Esophagus muscularis mucosa (tissue), 4 donors: Measurements from ENCODE around the gene GPR135. TPM values are rescaled to one million over a fixed set of nuclear protein-coding genes. Genes with fewer than 3 reads are reported as not detected.

ENCODE experiments used
- DNase-seq: peaks from one replicate; pipeline ENCODE4 v3.0.0-alpha.2; 2017; ENCODE audit errors: extremely low spot score
- H3K27ac ChIP-seq, 4 donors: fragments of 200-600 bp; sonication (generic); replicated peaks in 1 of 4; 1 replicate in 3 of 4; 2 replicates in 1 of 4; pipeline ENCODE4 v1.5.1; 2016 to 2019; ENCODE audit warnings: mild to moderate bottlenecking in 1 of 4
- H3K27me3 ChIP-seq, 4 donors: fragments of 200-600 bp; sonication (generic); one replicate each; pipeline versions ENCODE4 v1.5.1 to v1.6.0; 2016 to 2019
- H3K36me3 ChIP-seq, 4 donors: fragments of 200-600 bp; sonication (generic); one replicate each; pipeline ENCODE4 v1.5.1; 2016 to 2019
- H3K4me1 ChIP-seq, 4 donors: fragments of 200-600 bp; sonication (generic); one replicate each; pipeline ENCODE4 v1.5.1; 2016 to 2019
- H3K4me3 ChIP-seq, 4 donors: fragments of 200-600 bp; sonication (generic); 1 replicate in 2 of 4; 2 replicates in 2 of 4; pipeline ENCODE4 v1.5.1; 2016 to 2019; ENCODE audit warnings: mild to moderate bottlenecking in 4 of 4, moderate library complexity in 1 of 4
- H3K9me3 ChIP-seq, 4 donors: fragments of 200-600 bp; sonication (generic); 1 replicate in 3 of 4; 2 replicates in 1 of 4; pipeline ENCODE4 v1.5.1; 2016 to 2019
- EP300 ChIP-seq: sonication (generic); formaldehyde crosslinking; IDR thresholded peaks from one replicate; pipeline ENCODE4 v1.6.1; 2017; ENCODE audit warnings: antibody characterized with exemption
- POLR2A ChIP-seq: fragments of 450-650 bp; IDR thresholded peaks from one replicate; pipeline ENCODE4 v1.6.1; 2017; ENCODE audit warnings: antibody characterized with exemption, moderate library complexity, mild to moderate bottlenecking, low read depth
- POLR2AphosphoS5 ChIP-seq, 2 donors: sonication (generic); formaldehyde crosslinking; IDR thresholded peaks; one replicate each; pipeline ENCODE4 v1.6.1; 2017; ENCODE audit warnings: antibody characterized with exemption in 2 of 2
- whole genome bisulfite sequencing: methylation state at CpG from one replicate; pipeline ENCODE4 v1.1.5; 2018; 5-methylcytosine and 5-hydroxymethylcytosine counted together
- intact Hi-C: fragments of 100-400 bp; cut with DNase I; formaldehyde crosslinking; loops from one replicate; pipeline ENCODE4 v1.15.1; 2023
- total RNA-seq, 4 donors: library from RNA; depleted of rRNA; stranded (reverse); fragments of >200 nt; gene quantifications; one replicate each; pipeline versions ENCODE4 v1.1.0 to v1.2.1, GENCODE V29; 2016
- TF ChIP-seq, protein P1 (sequence below), 3 experiments: fragments of 200-600 bp in 2 of 3; fragments of 450-650 bp in 1 of 3; sonication (generic) in 2 of 3; IDR thresholded peaks; one replicate each; pipeline ENCODE4 v1.5.1; 2017 to 2019; ENCODE audit warnings: antibody characterized with exemption in 3 of 3, mild to moderate bottlenecking in 2 of 3, moderate library complexity in 1 of 3

Gene GPR135
- total RNA-seq, 4 donors from 2014 or later, result 4.3 to 9.1 (median 6.4) TPM

DNA sequence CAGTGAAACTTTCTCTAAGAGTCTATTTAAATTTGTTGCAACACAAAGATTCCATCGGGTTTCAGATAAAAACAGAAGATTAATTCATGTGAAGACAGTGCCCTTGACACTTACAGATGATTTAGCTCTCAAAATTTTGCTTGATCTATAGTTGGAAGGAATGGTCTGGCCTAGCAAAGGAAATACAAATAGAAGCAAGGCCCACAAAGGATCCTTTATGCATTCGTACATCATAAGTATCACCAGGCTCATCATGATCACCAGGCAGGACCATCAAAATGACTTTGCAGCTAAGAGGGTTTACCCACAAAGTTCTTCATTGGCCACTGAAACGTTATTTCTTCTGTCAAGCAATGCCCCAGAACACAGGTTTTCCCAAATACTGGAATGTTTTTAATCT lies 43.9 kb upstream of the GPR135 start:
- no peaks in the 10 kb centered on the region for H3K9me3 ChIP-seq
- WGBS, result 87% methylated on average over 3 of the region's 3 CpGs
- no peaks in the 10 kb centered on the region for H3K27me3 ChIP-seq
- H3K4me3 ChIP-seq, result no peak overlapping the region
- no peak overlapping the region for H3K27ac ChIP-seq
- H3K4me1 ChIP-seq, result no peaks in the 10 kb centered on the region
- no peak for TF ChIP-seq POLR2A
- TF ChIP-seq POLR2AphosphoS5 (IDR thresholded peaks at IDR 0.05), result no peak
- TF ChIP-seq EP300, result no peak
- TF ChIP-seq, protein P1, sequence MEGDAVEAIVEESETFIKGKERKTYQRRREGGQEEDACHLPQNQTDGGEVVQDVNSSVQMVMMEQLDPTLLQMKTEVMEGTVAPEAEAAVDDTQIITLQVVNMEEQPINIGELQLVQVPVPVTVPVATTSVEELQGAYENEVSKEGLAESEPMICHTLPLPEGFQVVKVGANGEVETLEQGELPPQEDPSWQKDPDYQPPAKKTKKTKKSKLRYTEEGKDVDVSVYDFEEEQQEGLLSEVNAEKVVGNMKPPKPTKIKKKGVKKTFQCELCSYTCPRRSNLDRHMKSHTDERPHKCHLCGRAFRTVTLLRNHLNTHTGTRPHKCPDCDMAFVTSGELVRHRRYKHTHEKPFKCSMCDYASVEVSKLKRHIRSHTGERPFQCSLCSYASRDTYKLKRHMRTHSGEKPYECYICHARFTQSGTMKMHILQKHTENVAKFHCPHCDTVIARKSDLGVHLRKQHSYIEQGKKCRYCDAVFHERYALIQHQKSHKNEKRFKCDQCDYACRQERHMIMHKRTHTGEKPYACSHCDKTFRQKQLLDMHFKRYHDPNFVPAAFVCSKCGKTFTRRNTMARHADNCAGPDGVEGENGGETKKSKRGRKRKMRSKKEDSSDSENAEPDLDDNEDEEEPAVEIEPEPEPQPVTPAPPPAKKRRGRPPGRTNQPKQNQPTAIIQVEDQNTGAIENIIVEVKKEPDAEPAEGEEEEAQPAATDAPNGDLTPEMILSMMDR (IDR thresholded peaks at IDR 0.05), result no peak
- H3K36me3 ChIP-seq, result peaks cover 0 to 10% (median 3%) of the 10 kb centered on the region in 4 donors
- intact Hi-C loops, result no loop called here
- DNase-seq, result no peak

DNA sequence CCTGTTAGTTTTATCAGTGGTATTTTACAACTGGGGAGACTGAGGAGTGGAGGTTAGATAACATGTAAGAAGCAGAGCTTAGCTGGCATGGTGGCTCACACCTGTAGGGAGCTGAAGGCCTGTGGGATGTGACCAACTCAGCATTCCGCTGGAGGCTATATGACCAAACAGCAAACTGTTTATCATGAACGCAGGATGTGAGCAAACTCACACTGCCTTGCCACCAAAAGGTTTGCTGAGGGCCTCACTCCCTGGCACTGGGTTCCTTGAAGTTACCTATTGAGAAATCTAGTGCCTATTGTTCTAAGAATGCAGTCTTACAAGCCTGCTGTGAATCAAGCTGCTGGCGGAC lies 42.5 kb upstream of the GPR135 start:
- WGBS, result 98% methylated on average over 3 of the region's 3 CpGs
- no peaks in the 10 kb centered on the region for H3K4me1 ChIP-seq
- no peak overlapping the region for H3K27ac ChIP-seq
- no peak for DNase-seq
- H3K36me3 ChIP-seq, result peaks cover 0 to 22% (median 8%) of the 10 kb centered on the region in 4 donors
- no peak overlapping the region for H3K4me3 ChIP-seq
- H3K9me3 ChIP-seq, result no peaks in the 10 kb centered on the region
- no peak for TF ChIP-seq POLR2A
- TF ChIP-seq, protein P1 (IDR thresholded peaks at IDR 0.05), result no peak
- TF ChIP-seq EP300, result no peak
- no peak for TF ChIP-seq POLR2AphosphoS5 (IDR thresholded peaks at IDR 0.05)
- intact Hi-C loops, result no loop called here
- H3K27me3 ChIP-seq, result no peaks in the 10 kb centered on the region

DNA sequence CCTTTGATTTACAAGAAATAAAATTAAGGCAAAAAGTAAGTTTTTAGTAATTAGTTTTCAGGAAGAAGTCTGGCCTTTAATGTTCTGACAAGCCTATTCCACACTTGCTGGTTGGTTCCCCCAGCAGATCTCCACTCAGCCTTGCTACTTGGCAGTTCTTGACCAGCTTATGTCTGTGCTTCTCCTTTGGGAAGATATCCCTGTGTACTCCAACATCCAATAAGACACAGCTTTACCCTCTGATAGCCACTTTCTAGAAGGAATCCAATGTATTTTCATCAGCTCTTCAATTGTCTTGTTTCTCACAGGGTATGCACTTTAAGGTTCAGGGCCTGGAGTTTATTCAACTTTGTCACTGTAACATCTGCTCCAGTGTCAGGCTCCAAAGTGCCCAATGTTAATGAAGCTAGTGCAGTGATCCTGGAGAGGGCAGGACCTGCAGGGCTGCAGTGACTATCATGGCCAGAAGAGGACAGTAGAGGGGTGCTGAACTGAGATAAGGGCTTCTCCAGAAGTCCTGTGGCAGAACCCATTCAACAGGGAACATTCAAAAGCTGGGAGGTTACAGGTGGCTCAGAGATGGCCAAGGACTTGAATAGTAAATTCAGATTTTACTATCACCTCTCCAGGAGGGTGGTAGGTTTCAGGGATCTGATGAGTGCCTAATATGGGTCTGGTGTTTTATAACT lies 42.0 kb upstream of the GPR135 start:
- no peak overlapping the region for H3K27ac ChIP-seq
- H3K4me1 ChIP-seq, result no peaks in the 10 kb centered on the region
- DNase-seq, result no peak
- TF ChIP-seq, protein P1 (IDR thresholded peaks at IDR 0.05), result peak; percentile 48 to 80 (median 50)
- no peak for TF ChIP-seq POLR2AphosphoS5 (IDR thresholded peaks at IDR 0.05)
- H3K27me3 ChIP-seq, result no peaks in the 10 kb centered on the region
- intact Hi-C loops, result no loop called here
- no peak overlapping the region for H3K4me3 ChIP-seq
- H3K9me3 ChIP-seq, result no peaks in the 10 kb centered on the region
- peaks cover 0 to 22% (median 8%) of the 10 kb centered on the region in 4 donors for H3K36me3 ChIP-seq

DNA sequence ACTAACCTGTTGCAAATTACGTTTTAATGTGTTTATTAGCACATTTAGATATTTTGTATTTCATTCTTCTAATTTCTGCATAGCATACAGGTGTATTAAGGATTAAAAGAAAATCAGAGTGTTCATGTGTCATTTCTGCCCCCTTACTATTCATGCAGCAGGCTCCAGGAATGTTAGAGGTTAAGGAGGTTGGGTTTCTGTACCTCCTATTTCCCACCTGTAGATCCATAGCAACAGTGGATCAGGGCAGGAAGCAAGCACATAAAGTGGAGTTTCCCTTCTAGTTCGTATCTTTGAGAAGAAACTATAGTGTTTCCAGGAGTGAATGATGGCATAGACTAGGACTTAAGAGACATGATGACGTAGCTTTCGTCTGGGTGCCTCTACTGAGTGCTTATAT lies 38.1 kb upstream of the GPR135 start:
- Histone ChIP-seq H3K9me3 (no peaks in the 10 kb centered on the region), H3K4me3 (no peak overlapping the region), H3K4me1 (peaks cover 0 to 10% (median 5%) of the 10 kb centered on the region in 4 donors), H3K27ac (no peak overlapping the region), H3K36me3 (peaks cover 0 to 34% (median 20%) of the 10 kb centered on the region in 4 donors), H3K27me3 (no peaks in the 10 kb centered on the region)
- 68% methylated on average over 4 of the region's 4 CpGs for WGBS
- TF ChIP-seq, protein P1 (IDR thresholded peaks at IDR 0.05), result no peak
- TF ChIP-seq EP300 (no peak), POLR2A (no peak), POLR2AphosphoS5 (IDR thresholded peaks at IDR 0.05) (no peak)
- no peak for DNase-seq
- intact Hi-C loops, result no loop called here

DNA sequence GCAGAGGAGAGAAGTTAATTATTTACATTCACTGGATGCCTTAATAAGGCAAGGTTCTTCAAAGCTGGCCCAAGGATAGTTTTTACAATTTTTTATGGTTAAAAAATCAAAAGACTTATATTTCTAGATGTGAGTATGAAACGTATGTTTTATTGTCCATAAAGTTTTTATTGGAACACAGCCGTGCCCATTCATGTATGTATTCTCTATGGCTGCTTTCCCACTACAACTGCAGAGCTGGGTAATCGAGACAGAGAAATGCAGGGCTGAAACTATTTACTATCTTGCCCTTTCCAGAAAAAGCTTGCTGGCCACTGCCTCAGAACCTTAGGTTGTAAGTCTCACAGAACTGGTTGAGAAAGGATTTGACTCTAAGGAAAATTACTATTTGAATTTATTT lies 35.6 kb upstream of the GPR135 start:
- intact Hi-C loops, result no loop called here
- H3K36me3 ChIP-seq, result peaks cover 7 to 53% (median 36%) of the 10 kb centered on the region in 4 donors
- H3K4me3 ChIP-seq, result no peak overlapping the region
- 66% methylated on average over 3 of the region's 3 CpGs for whole genome bisulfite sequencing
- no peaks in the 10 kb centered on the region for H3K27me3 ChIP-seq
- no peak for DNase-seq
- no peak overlapping the region for H3K27ac ChIP-seq
- TF ChIP-seq POLR2A (no peak), EP300 (no peak), POLR2AphosphoS5 (IDR thresholded peaks at IDR 0.05) (no peak)
- TF ChIP-seq, protein P1 (IDR thresholded peaks at IDR 0.05), result no peak
- peaks cover 0 to 10% (median 5%) of the 10 kb centered on the region in 4 donors for H3K4me1 ChIP-seq
- no peaks in the 10 kb centered on the region for H3K9me3 ChIP-seq
